Measurements from ENCODE around the gene INMT.

- TF ChIP-seq, protein P1, sequence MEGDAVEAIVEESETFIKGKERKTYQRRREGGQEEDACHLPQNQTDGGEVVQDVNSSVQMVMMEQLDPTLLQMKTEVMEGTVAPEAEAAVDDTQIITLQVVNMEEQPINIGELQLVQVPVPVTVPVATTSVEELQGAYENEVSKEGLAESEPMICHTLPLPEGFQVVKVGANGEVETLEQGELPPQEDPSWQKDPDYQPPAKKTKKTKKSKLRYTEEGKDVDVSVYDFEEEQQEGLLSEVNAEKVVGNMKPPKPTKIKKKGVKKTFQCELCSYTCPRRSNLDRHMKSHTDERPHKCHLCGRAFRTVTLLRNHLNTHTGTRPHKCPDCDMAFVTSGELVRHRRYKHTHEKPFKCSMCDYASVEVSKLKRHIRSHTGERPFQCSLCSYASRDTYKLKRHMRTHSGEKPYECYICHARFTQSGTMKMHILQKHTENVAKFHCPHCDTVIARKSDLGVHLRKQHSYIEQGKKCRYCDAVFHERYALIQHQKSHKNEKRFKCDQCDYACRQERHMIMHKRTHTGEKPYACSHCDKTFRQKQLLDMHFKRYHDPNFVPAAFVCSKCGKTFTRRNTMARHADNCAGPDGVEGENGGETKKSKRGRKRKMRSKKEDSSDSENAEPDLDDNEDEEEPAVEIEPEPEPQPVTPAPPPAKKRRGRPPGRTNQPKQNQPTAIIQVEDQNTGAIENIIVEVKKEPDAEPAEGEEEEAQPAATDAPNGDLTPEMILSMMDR (IDR thresholded peaks at IDR 0.05) = peak in 2 of 3 experiments; percentile 5 to 7
- no peak for TF ChIP-seq POLR2A (IDR thresholded peaks at IDR 0.05; ENCODE audit: low read depth)
These were observed 19.4 kb downstream of the INMT start, which contains the start of gene MINDY4 for GRCh38 chr7:30771174-30771879.
